HG02678 (cell line): ENCODE data around the gene GGN.

ENCODE experiments used
- ATAC-seq: cut with Tn5 transposase; IDR thresholded peaks from one replicate; pipeline ENCODE4 v1.9.1; 2021; ENCODE audit warnings: mild to moderate bottlenecking, moderate library complexity; ENCODE audit not compliant: unreplicated experiment

GGN gene

DNA sequence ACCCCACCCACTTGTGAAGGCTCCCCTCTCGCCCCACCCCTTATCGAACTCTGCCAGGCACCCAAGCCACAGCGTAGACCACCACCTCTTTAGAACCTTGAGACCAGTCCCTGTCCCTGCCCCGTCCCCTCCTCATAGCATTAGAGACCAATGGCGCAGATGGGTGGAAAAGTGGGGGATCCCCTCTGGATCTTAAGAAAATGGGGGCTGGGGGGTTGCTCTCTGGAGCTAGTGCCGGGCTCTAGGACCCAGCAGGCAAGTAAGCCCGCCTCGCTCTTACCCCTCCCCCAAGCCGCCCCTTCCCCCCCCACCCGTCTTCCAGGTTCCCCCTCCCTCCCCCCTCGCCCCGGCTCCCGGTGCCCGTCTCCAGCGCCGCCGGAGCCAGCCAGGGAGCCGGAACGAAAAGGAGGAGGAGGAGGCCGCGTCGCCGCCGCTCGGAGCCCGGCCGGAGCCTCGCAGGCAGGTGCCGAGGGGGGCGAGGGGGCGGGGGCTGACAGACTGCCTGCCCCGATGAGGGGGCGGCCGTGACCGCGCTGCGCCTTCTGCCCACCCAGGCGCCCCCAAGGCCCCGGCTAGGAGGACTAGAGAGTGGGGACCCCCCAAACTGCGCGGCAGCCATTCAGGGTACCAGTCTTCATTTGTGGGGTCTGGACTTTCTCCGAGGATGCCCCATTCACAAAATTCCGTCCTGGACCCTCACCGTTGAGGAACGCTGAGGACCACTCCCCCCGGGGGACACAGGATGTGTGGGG is 691 bp upstream of the GGN start, which contains the start of gene SPRED3:
TSS of gene SPRED3 (plus strand) at position 349 of the 752 bp plus-strand sequence. CDS start 1,606 bp downstream, outside the sequence.
- no peak for ATAC-seq

DNA sequence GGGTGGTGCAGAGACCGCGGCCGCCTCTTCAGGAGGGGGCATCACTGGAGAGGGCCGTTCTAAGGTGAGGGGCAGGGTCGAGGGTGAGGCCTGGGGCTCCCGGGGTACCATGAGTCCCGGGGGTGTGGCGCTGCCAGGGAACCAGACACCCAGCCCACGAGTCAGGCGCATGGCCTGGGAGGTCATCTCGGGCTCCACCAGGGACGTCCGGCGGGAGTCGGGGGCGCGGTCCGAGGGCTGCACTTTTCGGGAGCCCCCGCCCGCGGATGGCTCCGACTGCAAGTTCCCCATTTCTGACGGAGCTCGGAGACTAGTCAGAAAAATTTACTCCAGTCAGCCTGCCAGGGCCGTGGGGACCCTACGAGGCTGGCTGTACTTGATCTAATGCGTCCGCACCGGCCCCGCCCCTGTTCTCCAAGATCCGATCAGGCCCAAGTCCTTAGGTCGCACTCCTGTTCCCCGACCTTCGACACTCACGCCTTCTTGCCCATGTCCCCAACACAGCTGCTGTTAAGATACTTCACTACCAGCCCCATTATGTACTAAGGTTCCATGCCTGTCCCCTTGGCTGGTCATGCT is 774 bp downstream of the GGN start:
- no peak for ATAC-seq

DNA sequence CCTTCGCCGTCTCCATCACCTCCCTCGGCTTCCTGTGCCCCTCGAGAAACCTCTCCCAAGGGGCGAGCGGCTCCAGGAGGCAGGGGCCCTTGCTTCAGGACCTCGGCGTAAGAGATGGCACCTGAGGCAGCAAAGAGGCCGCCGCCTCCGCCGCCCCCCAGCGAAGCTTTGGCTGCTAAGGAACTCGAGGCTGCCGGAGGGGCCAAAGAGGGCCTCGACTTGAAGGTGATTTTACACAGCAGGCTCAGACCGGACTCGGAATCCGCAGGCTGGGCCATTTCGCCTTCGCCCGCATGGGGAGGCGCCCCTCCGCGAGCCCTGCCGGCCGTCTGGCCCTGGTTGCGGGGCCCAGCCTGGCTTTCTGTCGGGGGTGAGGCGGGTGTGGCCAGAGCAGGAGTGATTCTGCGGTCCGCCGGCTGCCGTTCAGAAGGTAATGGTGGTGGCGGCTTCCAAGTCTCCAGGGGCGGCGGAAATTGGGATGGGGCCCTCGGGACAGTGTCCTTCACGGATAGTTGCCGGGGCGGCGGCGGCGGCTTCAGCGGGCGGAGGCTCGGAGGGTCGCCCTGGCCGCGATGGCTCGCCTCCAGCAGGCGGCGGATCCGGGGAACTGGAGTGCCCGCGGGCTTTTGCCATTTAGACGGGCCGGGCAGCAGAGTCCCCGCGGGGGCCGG is 1.4 kb downstream of the GGN start:
- no peak for ATAC-seq

DNA sequence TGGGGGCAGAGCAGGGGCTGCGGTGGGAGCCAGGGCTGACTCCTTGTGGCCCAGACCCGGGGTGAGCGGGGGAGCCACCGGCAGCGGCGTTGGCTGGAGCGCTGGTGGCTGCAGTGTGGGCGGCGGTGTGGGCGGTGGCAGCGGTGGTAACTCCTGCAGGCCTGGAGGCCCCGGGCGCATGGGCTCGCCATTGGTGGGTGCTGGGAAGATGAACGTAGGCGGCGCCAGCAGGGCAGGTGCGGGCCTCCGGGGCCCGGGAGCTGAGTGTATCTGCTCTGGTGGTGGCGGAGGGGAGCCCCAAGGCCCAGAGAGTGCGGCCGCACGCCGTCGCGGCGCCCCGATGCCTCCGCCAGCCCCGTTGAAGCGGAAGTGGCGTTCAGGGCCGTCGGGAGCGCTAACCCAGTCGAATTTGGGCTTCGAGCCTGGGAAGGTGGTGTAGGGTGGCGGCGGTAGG is 2.0 kb downstream of the GGN start:
- no peak for ATAC-seq

DNA sequence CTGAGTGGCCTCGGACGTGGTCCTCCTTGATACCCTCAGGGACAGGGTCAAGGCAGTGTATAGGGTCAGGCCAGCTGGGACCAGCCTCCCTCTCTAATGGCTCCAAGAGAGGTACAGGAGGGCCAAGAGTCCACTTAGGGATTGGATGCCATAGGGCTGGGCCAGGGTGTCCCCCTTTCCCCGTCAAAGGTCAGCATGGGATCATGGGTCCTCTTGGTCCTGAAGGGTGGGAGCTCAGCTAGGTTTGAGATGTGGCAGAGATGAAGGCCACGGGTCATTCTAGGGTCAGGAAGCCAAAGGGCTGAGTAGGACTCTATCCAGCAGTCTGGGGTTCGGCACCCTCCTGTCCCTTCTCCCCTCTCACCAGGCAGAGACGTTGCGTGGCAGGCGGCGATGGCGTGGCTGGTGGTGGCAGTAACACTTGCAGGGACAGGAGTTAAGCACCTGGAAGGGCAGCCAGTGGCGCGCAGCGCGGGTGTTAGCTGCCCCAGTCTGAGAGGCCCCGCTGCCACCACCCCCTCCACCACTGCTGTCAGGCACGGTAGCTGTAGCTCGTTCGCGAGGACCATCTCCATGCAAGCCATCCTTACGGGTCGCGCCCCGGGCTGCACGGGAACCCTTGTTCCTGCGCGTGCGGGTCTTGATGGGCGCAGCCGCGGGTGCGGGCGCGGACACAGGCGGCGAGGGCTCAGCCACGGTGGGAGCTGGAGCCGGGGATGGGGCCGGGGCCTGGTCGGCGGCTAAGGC is 2.6 kb downstream of the GGN start:
- no peak for ATAC-seq

DNA sequence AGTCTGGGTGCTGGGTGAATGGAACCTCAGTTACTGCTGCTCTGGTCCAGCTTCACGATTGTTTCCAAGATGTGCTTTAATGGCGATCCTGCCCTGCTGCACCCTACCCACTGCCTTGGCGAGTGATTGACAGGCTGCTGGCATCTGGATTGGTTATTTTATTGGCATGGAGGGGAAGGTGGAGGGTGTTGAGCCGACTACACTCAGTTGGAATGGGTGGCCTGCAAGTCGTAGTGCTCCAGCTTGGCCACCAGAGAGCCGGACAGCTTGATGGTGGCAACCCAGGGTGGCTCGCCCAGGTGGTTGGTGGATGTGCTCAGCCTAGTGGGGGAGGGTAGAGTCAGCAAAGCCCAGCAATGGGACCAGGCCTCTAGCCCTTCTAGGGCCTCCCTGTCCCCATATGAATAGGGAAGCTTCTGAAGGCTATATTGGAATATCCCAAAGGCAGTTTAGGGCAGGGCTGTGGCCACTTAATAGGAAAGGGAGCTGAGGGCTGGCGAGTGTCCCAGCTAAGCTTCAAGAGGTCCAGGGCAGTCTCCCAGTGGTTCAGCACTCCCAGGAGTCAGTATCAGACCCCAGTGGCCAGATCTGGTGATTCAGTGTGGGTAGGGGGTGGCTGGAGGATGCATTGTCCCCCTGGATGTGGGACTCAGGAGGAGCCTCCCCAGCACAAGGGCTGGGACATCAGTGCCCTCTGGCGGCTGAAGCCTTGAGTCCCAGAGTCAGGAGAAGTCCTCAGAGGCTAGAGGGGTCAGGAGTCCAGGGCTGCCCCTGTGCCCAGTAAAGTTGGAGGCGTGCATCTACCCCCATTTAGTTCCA is 3.4 kb downstream of the GGN start:
- ATAC-seq, result no peak

DNA sequence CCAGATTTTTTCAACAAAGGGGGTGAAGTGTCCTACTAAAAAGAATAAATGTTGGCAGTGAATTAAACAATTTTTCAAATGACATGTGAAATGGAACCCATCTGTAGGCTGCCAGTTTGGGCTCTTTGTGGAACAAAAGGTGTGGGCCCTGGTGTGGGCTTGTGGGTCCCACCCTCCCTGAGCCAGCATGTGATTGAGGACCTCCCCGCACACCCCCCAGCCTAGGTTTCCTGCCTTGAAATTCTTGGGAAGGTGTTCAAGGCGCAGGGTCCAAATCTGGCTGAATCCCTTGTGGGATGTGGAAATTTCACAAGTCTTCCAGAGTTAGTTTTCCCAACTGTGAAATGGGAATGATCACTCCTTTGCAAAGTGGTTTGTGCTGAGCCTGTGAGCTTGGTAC is 4.1 kb downstream of the GGN start:
- ATAC-seq, result no peak

DNA sequence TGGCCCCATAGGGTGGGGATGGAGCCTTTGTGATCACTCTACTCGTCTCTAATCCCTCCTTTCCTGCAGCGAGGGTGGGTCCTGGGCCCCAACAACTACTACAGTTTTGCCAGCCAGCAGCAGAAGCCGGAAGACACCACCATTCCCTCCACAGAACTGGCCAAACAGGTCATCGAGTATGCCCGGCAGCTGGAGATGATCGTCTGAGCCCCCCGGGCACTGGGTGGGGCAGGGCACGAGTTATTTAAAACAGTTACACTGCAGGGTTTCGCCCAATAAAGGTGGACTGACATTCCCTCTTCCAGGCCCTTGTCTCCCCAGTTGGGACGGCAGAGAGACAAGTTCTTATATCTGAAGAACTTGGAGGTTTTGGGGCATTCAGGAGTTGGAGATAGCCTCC is 4.7 kb downstream of the GGN start:
- ATAC-seq, result no peak

DNA sequence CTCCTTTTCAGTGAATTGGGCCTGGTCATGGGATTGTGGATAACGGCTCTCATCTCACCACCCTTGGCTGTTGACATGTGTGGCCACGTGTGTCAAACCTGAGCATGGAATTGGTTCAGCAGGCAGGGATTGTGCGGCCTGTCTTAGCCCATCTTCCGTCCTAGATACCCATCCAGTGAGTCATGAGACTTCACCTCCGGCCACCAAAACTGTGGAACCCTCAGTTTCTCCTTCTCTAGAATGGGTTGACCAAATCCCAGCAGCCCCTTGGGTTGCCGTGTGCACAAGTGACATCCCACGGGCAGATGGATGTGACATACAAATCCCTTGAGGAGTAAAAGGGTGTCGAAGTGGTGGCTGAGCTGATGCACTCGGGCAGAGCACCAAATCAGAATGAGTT is 6.7 kb downstream of the GGN start:
- ATAC-seq, result no peak

DNA sequence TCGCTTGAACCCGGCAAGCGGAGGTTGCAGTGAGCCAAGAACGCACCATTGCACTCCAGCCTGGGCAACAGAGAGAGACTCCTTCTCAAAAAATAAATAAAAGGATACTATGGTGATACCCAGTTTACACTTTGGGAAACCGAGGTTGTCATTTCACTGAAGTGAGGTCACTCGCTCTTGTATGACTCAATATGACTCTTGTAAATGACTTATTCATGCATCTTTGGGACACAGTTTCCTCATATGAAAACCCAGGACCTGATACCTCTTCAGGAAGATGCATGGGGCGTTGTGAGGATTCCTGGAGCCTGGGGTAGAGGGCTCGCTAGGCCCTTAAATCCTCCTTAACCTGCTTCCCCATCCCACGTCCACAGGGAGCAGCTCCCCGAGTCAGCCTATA is 9.0 kb downstream of the GGN start:
- no peak for ATAC-seq

DNA sequence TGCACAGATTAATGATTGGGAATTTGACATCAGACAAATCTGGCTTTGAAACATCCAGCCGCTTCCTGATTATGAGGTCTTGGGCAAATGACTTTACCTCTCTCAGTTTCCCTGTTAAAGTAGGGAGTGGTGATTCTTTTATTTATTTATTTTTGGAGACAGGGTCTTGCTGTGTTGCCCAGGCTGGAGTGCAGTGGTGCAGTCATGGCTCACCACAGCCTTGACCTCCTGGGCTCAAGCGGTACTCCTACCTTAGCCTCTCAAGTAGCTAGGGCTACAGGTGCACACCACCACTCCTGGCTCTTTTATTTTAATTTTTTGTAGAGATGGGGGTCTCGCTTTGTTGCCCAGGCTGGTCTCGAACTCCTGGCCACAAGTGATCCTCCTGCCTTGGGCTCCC is 10.8 kb downstream of the GGN start:
- ATAC-seq, result no peak

DNA sequence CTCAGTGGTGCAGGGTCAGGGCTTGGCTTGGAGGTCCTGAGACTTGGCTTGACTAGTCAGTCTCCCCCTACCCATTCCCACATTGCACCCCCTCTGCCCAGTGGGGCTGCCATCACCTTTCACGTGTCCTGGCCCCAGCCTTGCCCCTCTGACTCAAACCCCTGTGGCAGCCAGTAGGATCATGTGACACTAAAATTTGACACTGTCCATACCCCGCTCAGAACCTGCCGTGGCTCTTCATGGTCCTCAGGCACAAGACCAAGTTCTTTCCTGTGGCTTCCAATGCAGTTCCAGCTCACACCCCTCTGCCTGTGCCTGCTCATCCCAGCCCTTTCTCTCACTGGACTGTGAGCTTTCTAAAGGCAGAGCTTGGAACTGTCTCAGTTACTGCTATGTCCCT is 11.3 kb downstream of the GGN start:
- no peak for ATAC-seq

DNA sequence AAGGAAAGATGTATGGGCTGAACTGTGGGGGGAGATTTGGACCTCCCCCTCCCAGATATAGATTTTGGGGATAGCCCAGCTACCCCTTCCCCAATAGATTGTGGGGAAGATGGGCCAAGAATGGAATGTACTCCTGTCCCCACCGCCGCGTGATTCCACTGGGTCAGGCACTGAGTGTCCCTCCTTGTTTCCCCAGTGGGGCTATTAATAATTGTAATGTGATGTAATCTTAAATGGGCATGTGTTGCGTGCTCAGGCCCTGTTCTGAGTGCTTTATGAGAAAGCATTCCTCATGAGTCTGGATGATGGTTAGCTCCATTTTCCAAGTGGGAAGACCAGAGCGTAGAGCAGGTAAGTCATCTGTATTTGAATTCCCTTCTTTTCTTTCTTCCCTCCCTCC is 12.1 kb downstream of the GGN start:
- ATAC-seq, result no peak

DNA sequence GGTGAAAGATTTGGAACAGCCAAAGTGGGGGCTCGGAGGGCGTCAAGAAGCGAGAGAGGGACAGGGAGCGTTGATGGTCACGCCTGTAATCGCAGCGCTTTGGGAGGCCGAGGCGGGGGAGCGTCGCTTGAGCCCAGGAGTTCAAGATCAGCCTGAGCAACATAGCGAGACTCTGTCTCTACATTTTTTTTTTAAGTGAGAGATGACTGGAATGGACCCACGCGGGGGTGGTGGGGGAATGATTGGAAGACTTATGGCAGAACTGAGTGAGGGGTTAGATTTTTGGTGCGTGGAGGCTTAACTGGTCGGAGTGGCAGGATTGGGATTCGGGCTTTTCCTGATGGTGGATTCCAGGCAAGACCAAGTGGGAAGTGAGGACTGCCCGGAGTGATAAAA is 12.7 kb downstream of the GGN start:
- ATAC-seq, result no peak

DNA sequence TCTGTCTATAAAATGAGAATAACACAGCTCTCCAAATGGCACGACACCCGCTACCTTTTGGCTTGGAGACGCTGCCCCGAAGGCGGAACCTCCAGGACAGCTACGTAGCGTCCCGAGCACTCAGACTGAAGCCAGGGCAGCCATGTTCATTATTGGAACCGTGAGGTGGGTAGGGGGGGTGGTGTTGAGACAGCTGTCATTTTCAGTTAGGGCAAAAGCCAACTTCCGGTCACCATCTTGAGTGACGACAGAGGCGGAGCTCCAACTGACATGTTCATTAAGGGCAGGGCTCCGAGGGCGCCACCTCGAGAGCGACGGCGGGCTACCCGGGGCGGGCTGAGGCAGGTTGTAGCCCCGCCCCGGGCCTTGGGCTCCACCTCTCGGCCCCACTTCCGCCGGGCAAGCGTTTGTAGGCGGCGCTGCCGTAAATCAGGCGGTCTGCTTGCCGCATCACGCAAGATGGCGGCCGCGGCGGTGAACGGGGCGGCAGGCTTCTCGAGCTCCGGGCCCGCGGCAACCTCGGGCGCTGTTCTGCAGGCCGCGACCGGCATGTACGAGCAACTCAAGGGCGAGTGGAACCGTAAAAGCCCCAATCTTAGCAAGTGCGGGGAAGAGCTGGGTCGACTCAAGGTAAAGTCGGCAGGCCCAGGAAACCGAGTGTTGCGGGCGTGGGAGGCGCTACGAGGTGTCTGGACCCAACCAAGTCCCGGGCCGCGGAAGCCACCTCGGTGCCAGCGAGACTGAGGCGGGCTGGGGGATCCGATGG is 13.3 kb downstream of the GGN start, which contains the start of gene PSMD8:
TSS of gene PSMD8 (plus strand) at position 240 of the 766 bp plus-strand sequence. CDS start at position 271, 31 bp downstream.
- ATAC-seq, result peak; percentile 97

DNA sequence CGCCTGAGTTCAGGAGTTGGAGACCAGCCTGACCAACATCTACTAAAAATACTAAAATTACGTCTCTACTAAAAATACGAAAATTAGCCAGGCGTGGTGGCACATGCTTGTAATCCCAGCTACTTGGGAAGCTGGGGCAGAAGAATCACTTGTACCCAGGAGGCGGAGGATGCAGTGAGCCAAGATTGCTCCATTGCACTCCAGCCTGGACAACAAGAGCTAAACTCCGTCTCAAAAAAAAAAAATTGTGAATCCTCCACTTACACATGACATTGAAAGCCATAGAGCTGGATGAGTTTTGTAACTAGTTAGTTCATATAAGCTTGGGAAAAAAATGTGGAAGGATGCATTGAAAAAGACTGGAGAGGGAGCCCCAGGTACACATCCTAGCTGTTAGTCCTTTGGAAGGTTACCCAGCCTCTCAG is 13.9 kb downstream of the GGN start:
- ATAC-seq, result no peak

DNA sequence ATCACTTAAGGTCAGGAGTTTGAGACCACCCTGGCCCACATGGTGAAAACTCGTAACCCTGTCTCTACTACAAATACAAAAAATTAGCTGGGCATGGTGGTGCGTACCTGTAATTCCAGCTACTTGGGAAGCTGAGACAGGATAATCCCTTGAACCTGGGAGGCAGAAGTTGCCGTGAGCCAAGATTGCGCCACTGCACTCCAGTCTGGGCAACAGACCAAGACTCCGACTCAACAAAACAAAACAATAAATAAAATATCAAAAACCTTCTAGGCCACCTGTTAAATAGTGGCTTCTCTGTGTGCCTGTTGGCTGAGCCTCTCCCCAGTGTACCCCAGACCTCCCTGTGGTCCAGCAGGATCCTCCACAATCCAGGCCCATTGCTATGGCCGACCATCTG is 16.8 kb downstream of the GGN start:
- no peak for ATAC-seq

DNA sequence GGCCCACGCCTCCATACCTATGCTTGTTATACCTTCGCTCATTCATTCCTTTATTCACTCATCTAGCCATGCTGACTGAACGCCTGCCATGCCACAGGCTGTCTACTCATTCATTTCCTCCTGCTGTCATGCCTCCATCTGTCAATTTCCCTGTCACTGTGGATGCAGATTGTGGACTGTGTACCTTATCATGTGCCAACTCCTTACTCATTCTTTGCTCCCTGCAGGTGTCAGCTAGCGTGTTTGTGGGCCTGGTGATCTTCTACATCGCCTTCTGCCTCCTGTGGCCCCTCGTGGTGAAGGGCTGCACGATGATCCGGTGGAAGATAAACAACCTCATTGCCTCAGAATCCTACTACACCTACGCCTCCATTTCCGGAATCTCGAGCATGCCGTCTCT is 17.5 kb downstream of the GGN start:
- no peak for ATAC-seq

DNA sequence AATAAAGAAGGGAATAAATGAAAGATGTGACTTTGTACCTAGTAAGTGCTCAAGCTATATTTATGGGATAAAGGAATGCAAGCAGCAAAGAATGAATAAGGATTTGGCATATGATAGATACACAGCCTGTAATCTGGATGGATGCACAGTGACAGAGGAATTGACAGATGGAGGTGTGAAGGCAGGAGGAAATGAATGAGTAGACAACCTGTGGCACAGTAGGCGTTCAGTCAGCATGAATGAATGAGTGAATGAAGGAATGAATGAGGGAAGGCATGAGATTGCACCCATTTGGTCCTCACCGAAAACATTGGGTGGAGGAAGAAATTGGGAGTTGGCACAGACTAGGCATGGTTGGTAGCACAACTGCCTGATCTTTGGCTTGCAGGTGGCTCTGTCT is 18.2 kb downstream of the GGN start:
- no peak for ATAC-seq

DNA sequence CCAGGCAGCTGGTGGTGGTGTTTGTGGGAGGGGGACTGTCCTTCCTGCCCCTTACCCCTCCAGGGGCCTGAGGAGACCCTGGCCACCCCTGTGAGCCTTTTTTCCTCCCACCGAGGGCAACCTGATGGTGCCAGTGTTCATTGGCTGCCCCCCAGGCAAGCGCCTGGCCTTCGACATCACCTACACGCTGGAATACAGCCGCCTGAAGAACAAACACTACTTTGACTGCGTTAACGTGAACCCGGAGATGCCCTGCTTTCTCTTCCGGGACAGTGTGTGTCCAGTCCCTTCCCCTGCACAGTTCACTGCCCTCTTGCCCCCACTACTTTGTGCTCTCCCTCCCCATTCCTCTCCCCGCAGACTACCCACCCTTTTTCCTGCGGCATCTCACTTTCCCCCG is 20.8 kb downstream of the GGN start:
- no peak for ATAC-seq
